ENCODE data around the gene AADAC. TPM values are rescaled to one million over a fixed set of nuclear protein-coding genes. Genes with fewer than 3 reads are reported as not detected.
"Not testable (repeated sequence)": the region's sequence is repeated elsewhere in the genome, so short reads cannot be mapped to it uniquely, and the experiment has no call there.

The AADAC gene
- polyA plus RNA-seq (ENCODE audit: insufficient read length in 4 of 4): 1 to 10 TPM in 1 of 4 donors, under 1 TPM in 2, not detected in 1; 0.17 to 1.9 (median 0.17) TPM

- DNase-seq (ENCODE audit: low read depth in 4 of 4, low spot score in 2 of 4): no peak
Measured at GRCh38 chr3:151813799-151814198, at the start of gene AADAC. Gene AADAC (plus strand): TSS chr3:151814116. CDS start chr3:151814163, 47 bp downstream.

- not testable (repeated sequence) for DNase-seq (ENCODE audit: low read depth in 4 of 4, low spot score in 2 of 4)
Measured at GRCh38 chr3:151764699-151765098, 49.2 kb upstream of the AADAC start.

GRCh38 chr3:151765685-151766084, 48.2 kb upstream of the AADAC start:
- DNase-seq (ENCODE audit: low read depth in 4 of 4, low spot score in 2 of 4): no peak

- DNase-seq (ENCODE audit: low read depth in 4 of 4, low spot score in 2 of 4): no peak
Measured at GRCh38 chr3:151766454-151766853, 47.5 kb upstream of the AADAC start.

GRCh38 chr3:151768393-151768930, 45.5 kb upstream of the AADAC start:
- no peak for DNase-seq (ENCODE audit: low read depth in 4 of 4, low spot score in 2 of 4)

- DNase-seq (ENCODE audit: low read depth in 4 of 4, low spot score in 2 of 4): no peak
Measured at GRCh38 chr3:151769175-151769574, 44.7 kb upstream of the AADAC start.

- peak in 1 of 4 donors; percentile 5 for DNase-seq (ENCODE audit: low read depth in 4 of 4, low spot score in 2 of 4)
Measured at GRCh38 chr3:151770956-151771355, 43.0 kb upstream of the AADAC start.

- DNase-seq (ENCODE audit: low read depth in 4 of 4, low spot score in 2 of 4): no peak
Measured at GRCh38 chr3:151772825-151773480, 41.0 kb upstream of the AADAC start.

GRCh38 chr3:151774235-151774634, 39.7 kb upstream of the AADAC start:
- DNase-seq (ENCODE audit: low read depth in 4 of 4, low spot score in 2 of 4): no peak

- no peak for DNase-seq (ENCODE audit: low read depth in 4 of 4, low spot score in 2 of 4)
Measured at GRCh38 chr3:151774910-151775309, 39.0 kb upstream of the AADAC start.

- no peak for DNase-seq (ENCODE audit: low read depth in 4 of 4, low spot score in 2 of 4)
Measured at GRCh38 chr3:151775314-151776258, 38.3 kb upstream of the AADAC start.

GRCh38 chr3:151776259-151776740, 37.6 kb upstream of the AADAC start:
- no peak for DNase-seq (ENCODE audit: low read depth in 4 of 4, low spot score in 2 of 4)

GRCh38 chr3:151777880-151778279, 36.0 kb upstream of the AADAC start:
- DNase-seq (ENCODE audit: low read depth in 4 of 4, low spot score in 2 of 4): no peak

- DNase-seq (ENCODE audit: low read depth in 4 of 4, low spot score in 2 of 4): no peak
Measured at GRCh38 chr3:151787626-151788025, 26.3 kb upstream of the AADAC start.

- no peak for DNase-seq (ENCODE audit: low read depth in 4 of 4, low spot score in 2 of 4)
Measured at GRCh38 chr3:151788401-151788800, 25.5 kb upstream of the AADAC start.

GRCh38 chr3:151789853-151790463, 24.0 kb upstream of the AADAC start:
- no peak for DNase-seq (ENCODE audit: low read depth in 4 of 4, low spot score in 2 of 4)

GRCh38 chr3:151790763-151791162, 23.2 kb upstream of the AADAC start:
- DNase-seq (ENCODE audit: low read depth in 4 of 4, low spot score in 2 of 4): not testable (repeated sequence)

- DNase-seq (ENCODE audit: low read depth in 4 of 4, low spot score in 2 of 4): no peak
Measured at GRCh38 chr3:151792411-151792810, 21.5 kb upstream of the AADAC start.

GRCh38 chr3:151793636-151794035, 20.3 kb upstream of the AADAC start:
- DNase-seq (ENCODE audit: low read depth in 4 of 4, low spot score in 2 of 4): no peak

- no peak for DNase-seq (ENCODE audit: low read depth in 4 of 4, low spot score in 2 of 4)
Measured at GRCh38 chr3:151794080-151794479, 19.8 kb upstream of the AADAC start.

- no peak for DNase-seq (ENCODE audit: low read depth in 4 of 4, low spot score in 2 of 4)
Measured at GRCh38 chr3:151795276-151795675, 18.6 kb upstream of the AADAC start.

Data from left renal cortex interstitium (tissue), 4 donors.